H1 (cell line): ENCODE measurements around the gene DHRS3. TPM values are rescaled to one million over a fixed set of nuclear protein-coding genes. Genes with fewer than 3 reads are reported as not detected.

Experiments used
- CTCF ChIA-PET: fragments of 300-600 bp; sonication (Branson Sonifier 250); formaldehyde crosslinking; loops from one replicate; lab custom pipeline; 2021; ENCODE audit not compliant: partially characterized antibody; lab: Charles Lee
- POLR2A ChIA-PET: fragments of 300-600 bp; sonication (Branson Sonifier 250); formaldehyde crosslinking; loops from one replicate; lab custom pipeline; 2021; ENCODE audit warnings: inconsistent platforms; ENCODE audit not compliant: partially characterized antibody; lab: Charles Lee
- DNase-seq, 2 experiments: peaks; one replicate each; pipeline versions ENCODE4 v3.0.0 to v3.0.0-alpha.2; 2010 to 2022; ENCODE audit warnings: low spot score in 2 of 2, low read depth in 1 of 2, mixed read lengths in 1 of 2
- FAIRE-seq: peaks from 2 replicates; lab custom pipeline; 2011; peaks lifted over from hg19 to GRCh38; lab: Jason Lieb, UNC
- H2AFZ ChIP-seq: 2 replicates; pipeline ENCODE4 v1.8.1; 2012; ENCODE audit warnings: low read length, inconsistent platforms
- H2AK5ac ChIP-seq: 2 replicates; pipeline ENCODE4 v1.6.1; 2013; ENCODE audit warnings: low read depth, low read length
- H2BK120ac ChIP-seq: replicated peaks from 2 replicates; pipeline ENCODE3; 2013; ENCODE audit warnings: low read depth, low read length, inconsistent platforms
- H2BK12ac ChIP-seq: 2 replicates; pipeline ENCODE4 v1.6.1; 2013; ENCODE audit warnings: low read depth, low read length
- H2BK15ac ChIP-seq: 2 replicates; pipeline ENCODE4 v1.6.1; 2013; ENCODE audit warnings: low read length
- H2BK20ac ChIP-seq: 2 replicates; pipeline ENCODE4 v1.6.1; 2013; ENCODE audit warnings: low read length
- H2BK5ac ChIP-seq: 2 replicates; pipeline ENCODE4 v1.6.1; 2013; ENCODE audit warnings: low read depth, low read length
- H3K14ac ChIP-seq: 2 replicates; pipeline ENCODE4 v1.6.1; 2013; ENCODE audit warnings: inconsistent platforms; ENCODE audit not compliant: insufficient read length
- H3K18ac ChIP-seq: 2 replicates; pipeline ENCODE4 v1.6.1; 2013; ENCODE audit warnings: low read length; ENCODE audit errors: extremely low read depth
- H3K23ac ChIP-seq: 2 replicates; pipeline ENCODE4 v1.6.1; 2013; ENCODE audit warnings: inconsistent platforms; ENCODE audit not compliant: insufficient read length
- H3K23me2 ChIP-seq: 2 replicates; pipeline ENCODE4 v1.6.1; 2013; ENCODE audit warnings: low read depth, low read length
- H3K27ac ChIP-seq: 2 replicates; pipeline ENCODE4 v1.6.1; 2011; ENCODE audit warnings: low read depth, low read length, inconsistent platforms
- H3K27me3 ChIP-seq, 4 experiments: replicated peaks in 1 of 4; 1 replicate in 1 of 4; 2 replicates in 3 of 4; pipeline versions ENCODE4 v1.6.1 to v1.8.1; 2011 to 2013; ENCODE audit warnings: low read length in 3 of 4, mild to moderate bottlenecking in 3 of 4, inconsistent platforms in 2 of 4, mixed read lengths in 2 of 4, moderate library complexity in 1 of 4; ENCODE audit not compliant: control insufficient read depth in 3 of 4, insufficient read depth in 3 of 4; ENCODE audit errors: extremely low read depth in 1 of 4
- H3K36me3 ChIP-seq, 4 experiments: 2 replicates each; pipeline versions ENCODE4 v1.6.1 to v1.8.1; 2011 to 2013; ENCODE audit warnings: mild to moderate bottlenecking in 4 of 4, low read length in 3 of 4, moderate library complexity in 2 of 4, control low read depth in 1 of 4, inconsistent platforms in 1 of 4; ENCODE audit not compliant: insufficient read depth in 4 of 4, control insufficient read depth in 2 of 4
- H3K4ac ChIP-seq: replicated peaks from 2 replicates; pipeline ENCODE3; 2013; ENCODE audit warnings: low read length, low read depth, mixed read lengths, inconsistent platforms; ENCODE audit not compliant: insufficient read length
- H3K4me1 ChIP-seq, 4 experiments: replicated peaks in 1 of 4; 1 replicate in 1 of 4; 2 replicates in 3 of 4; pipeline versions ENCODE4 v1.6.1 to v1.8.1; 2011 to 2013; ENCODE audit warnings: low read length in 3 of 4, inconsistent platforms in 2 of 4, mixed read lengths in 1 of 4; ENCODE audit not compliant: insufficient read depth in 4 of 4, control insufficient read depth in 3 of 4
- H3K4me2 ChIP-seq, 2 experiments: 2 replicates each; pipeline versions ENCODE4 v1.6.1 to v1.8.1; 2011 to 2013; ENCODE audit warnings: low read depth in 2 of 2, low read length in 2 of 2, control low read depth in 1 of 2, inconsistent platforms in 1 of 2, mild to moderate bottlenecking in 1 of 2; ENCODE audit not compliant: insufficient read depth in 1 of 2
- H3K4me3 ChIP-seq, 4 experiments: fragments of 200-600, 300-600 bp in 1 of 4; sonication (generic), shearing (Covaris generic), sonication (Bioruptor Twin) in 1 of 4; 2 replicates each; pipeline versions ENCODE4 v1.5.1 to v1.8.1; 2011 to 2016; ENCODE audit warnings: low read length in 4 of 4, low read depth in 3 of 4, control low read depth in 2 of 4, inconsistent platforms in 2 of 4, mild to moderate bottlenecking in 2 of 4, mixed read lengths in 1 of 4, moderate library complexity in 1 of 4; ENCODE audit not compliant: insufficient read depth in 2 of 4; ENCODE audit errors: extremely low read depth in 1 of 4
- H3K56ac ChIP-seq: replicated peaks from 2 replicates; pipeline ENCODE3; 2013; ENCODE audit warnings: low read depth, mild to moderate bottlenecking, mixed read lengths, low read length, inconsistent platforms; ENCODE audit not compliant: insufficient read length
- H3K79me1 ChIP-seq: 2 replicates; pipeline ENCODE4 v1.6.1; 2013; ENCODE audit warnings: low read depth, low read length, control low read depth
- H3K79me2 ChIP-seq, 2 experiments: 2 replicates each; pipeline versions ENCODE4 v1.6.1 to v1.8.1; 2012 to 2013; ENCODE audit warnings: low read length in 2 of 2, mild to moderate bottlenecking in 2 of 2, inconsistent platforms in 1 of 2; ENCODE audit not compliant: insufficient read depth in 2 of 2, control insufficient read depth in 1 of 2
- H3K9ac ChIP-seq, 4 experiments: replicated peaks in 1 of 4; 1 replicate in 1 of 4; 2 replicates in 3 of 4; pipeline versions ENCODE4 v1.6.1 to v1.8.1; 2011 to 2013; ENCODE audit warnings: low read depth in 3 of 4, low read length in 3 of 4, control low read depth in 2 of 4, mild to moderate bottlenecking in 2 of 4, moderate library complexity in 2 of 4, inconsistent platforms in 1 of 4; ENCODE audit errors: extremely low read depth in 1 of 4
- H3K9me3 ChIP-seq, 2 experiments: 2 replicates each; pipeline versions ENCODE4 v1.6.1 to v1.8.1; 2012 to 2013; ENCODE audit warnings: mild to moderate bottlenecking in 2 of 2, moderate library complexity in 2 of 2, control low read depth in 1 of 2, inconsistent platforms in 1 of 2, low read depth in 1 of 2, low read length in 1 of 2, mixed read lengths in 1 of 2; ENCODE audit not compliant: insufficient read depth in 2 of 2
- H4K20me1 ChIP-seq, 2 experiments: replicated peaks in 1 of 2; 2 replicates each; pipeline versions ENCODE3 to v1.8.1; 2011 to 2013; ENCODE audit warnings: inconsistent platforms in 2 of 2, low read length in 2 of 2, mild to moderate bottlenecking in 1 of 2; ENCODE audit not compliant: insufficient read depth in 2 of 2, control insufficient read depth in 1 of 2
- H4K5ac ChIP-seq: 2 replicates; pipeline ENCODE4 v1.6.1; 2013; ENCODE audit warnings: low read length, low read depth, mixed read lengths, inconsistent platforms; ENCODE audit not compliant: insufficient read length
- H4K8ac ChIP-seq: 2 replicates; pipeline ENCODE4 v1.8.0; 2013; ENCODE audit warnings: mild to moderate bottlenecking, moderate library complexity, low read length, inconsistent platforms; ENCODE audit not compliant: insufficient read depth; ENCODE audit errors: extremely low read depth
- H4K91ac ChIP-seq: replicated peaks from 2 replicates; pipeline ENCODE3; 2013; ENCODE audit warnings: low read length, mixed read lengths, inconsistent platforms; ENCODE audit not compliant: insufficient read length
- BCL11A ChIP-seq, 2 experiments: IDR thresholded peaks; one replicate each; pipeline ENCODE4 v1.6.1; 2011; ENCODE audit warnings: low read depth in 2 of 2, low read length in 2 of 2, mild to moderate bottlenecking in 2 of 2
- GABPA ChIP-seq: IDR thresholded peaks from 2 replicates; pipeline ENCODE4 v1.6.1; 2011; ENCODE audit warnings: mild to moderate bottlenecking, low read length, moderate library complexity, borderline replicate concordance; ENCODE audit not compliant: insufficient read depth
- HDAC6 ChIP-seq: IDR thresholded peaks from one replicate; pipeline ENCODE4 v1.7.1; 2012; ENCODE audit warnings: low read depth, mild to moderate bottlenecking, inconsistent platforms, low read length, moderate library complexity
- KDM4A ChIP-seq: IDR thresholded peaks from one replicate; pipeline ENCODE4 v1.7.1; 2012; ENCODE audit warnings: low read depth, mild to moderate bottlenecking, moderate library complexity, low read length, inconsistent platforms; ENCODE audit not compliant: severe bottlenecking
- MAFK ChIP-seq: IDR thresholded peaks from 2 replicates; pipeline ENCODE4 v1.6.1; 2012; ENCODE audit warnings: low read depth, mild to moderate bottlenecking, improper control_type of control experiment, low read length
- NRF1 ChIP-seq: IDR thresholded peaks from 2 replicates; pipeline ENCODE4 v1.6.1; 2011; ENCODE audit warnings: mild to moderate bottlenecking, low read depth, low read length, improper control_type of control experiment
- POLR2A ChIP-seq, 2 experiments: IDR thresholded peaks; 1 replicate in 1 of 2; 2 replicates in 1 of 2; pipeline ENCODE4 v1.6.1; 2011; ENCODE audit warnings: low read depth in 2 of 2, low read length in 2 of 2, mild to moderate bottlenecking in 2 of 2; ENCODE audit errors: control extremely low read depth in 1 of 2
- RBBP5 ChIP-seq: IDR thresholded peaks from 2 replicates; pipeline ENCODE4 v1.7.1; 2012; ENCODE audit warnings: low read depth, mild to moderate bottlenecking, inconsistent platforms, low read length, moderate library complexity, borderline replicate concordance
- SAP30 ChIP-seq: fragments of 300-600 bp; sonication (generic); IDR thresholded peaks from 2 replicates; pipeline ENCODE4 v1.7.1; 2012; ENCODE audit warnings: low read length, moderate library complexity, mild to moderate bottlenecking, inconsistent platforms; ENCODE audit not compliant: insufficient read depth, insufficient replicate concordance
- SIN3A ChIP-seq, 2 experiments: IDR thresholded peaks in 1 of 2; conservative IDR thresholded peaks in 1 of 2; 2 replicates each; pipeline ENCODE4 v1.6.1; 2011 to 2012; ENCODE audit warnings: low read length in 2 of 2, improper control_type of control experiment in 1 of 2, low read depth in 1 of 2, mild to moderate bottlenecking in 1 of 2
- SIRT6 ChIP-seq: IDR thresholded peaks from one replicate; pipeline ENCODE4 v1.7.1; 2012; ENCODE audit warnings: low read length, inconsistent platforms
- SP2 ChIP-seq: IDR thresholded peaks from 2 replicates; pipeline ENCODE4 v1.6.1; 2012; ENCODE audit warnings: mild to moderate bottlenecking, low read length, inconsistent platforms
- TAF1 ChIP-seq: IDR thresholded peaks from 2 replicates; pipeline ENCODE4 v1.6.1; 2011; ENCODE audit warnings: mild to moderate bottlenecking, low read depth, low read length
- YY1 ChIP-seq: IDR thresholded peaks from 2 replicates; pipeline ENCODE4 v1.6.1; 2011; ENCODE audit warnings: low read depth, mild to moderate bottlenecking, low read length
- WGBS, 2 experiments: shearing (Covaris generic) in 1 of 2; methylation state at CpG; one replicate each; pipeline versions ENCODE4 v1.1.6 to v1.1.7; 2013 to 2015; ENCODE audit warnings: low lambda C conversion rate in 2 of 2, mixed read lengths in 2 of 2, inconsistent platforms in 1 of 2, low coverage in 1 of 2, missing lambda C conversion rate in 1 of 2; ENCODE audit not compliant: insufficient replicate concordance in 2 of 2, insufficient coverage in 1 of 2, insufficient read length in 1 of 2; ENCODE audit errors: extremely low coverage in 1 of 2, missing lambda C conversion rate in 1 of 2; 5-methylcytosine and 5-hydroxymethylcytosine counted together
- polyA plus RNA-seq, 7 experiments: library from polyadenylated mRNA; depleted of rRNA in 3 of 7; stranded (reverse) in 5 of 7; unstranded in 2 of 7; fragments of >200 nt in 5 of 7; fragments of 200-250 nt in 2 of 7; gene quantifications; 1 replicate in 5 of 7; 2 replicates in 1 of 7; 4 replicates in 1 of 7; pipeline versions ENCODE4 v1.2.1 to v1.2.3, GENCODE V29; 2011 to 2013; ENCODE audit warnings: missing spikeins in 2 of 7, mixed read lengths in 2 of 7
- total RNA-seq: library from RNA; stranded (reverse); fragmentation: NEBNext Ultra II Directional; extraction: Animal tissue kit (Norgen Biotek cat#: 25700); gene quantifications from 2 replicates; pipeline ENCODE4 v1.2.1, GENCODE V29; 2021

DHRS3 gene
- total and polyA plus RNA-seq, 2 of the 8 experiments (the other 6 are each of a cell fraction or from before 2014, with no cell fraction given): 32.5 to 36.4 TPM

- Histone ChIP-seq H4K8ac (no peak overlapping the region), H3K18ac (no peak overlapping the region), H3K23ac (no peak overlapping the region), H2BK120ac (no peak overlapping the region), H4K20me1 (no peaks in the 10 kb centered on the region), H3K4me2 (no peak overlapping the region), H3K27me3 (no peaks in the 10 kb centered on the region), H4K91ac (no peak overlapping the region), H2BK15ac (no peak overlapping the region), H3K23me2 (no peaks in the 10 kb centered on the region), H3K79me1 (no peaks in the 10 kb centered on the region), H3K56ac (no peak overlapping the region), H2AK5ac (no peak overlapping the region), H2AFZ (no peak overlapping the region), H2BK20ac (no peak overlapping the region), H4K5ac (no peak overlapping the region), H3K4me3 (no peak overlapping the region), H3K9ac (no peak overlapping the region), H3K4me1 (no peaks in the 10 kb centered on the region), H2BK12ac (no peak overlapping the region), H3K79me2 (no peaks in the 10 kb centered on the region), H3K9me3 (peaks cover 12 to 13% of the 10 kb centered on the region in 2 experiments; a peak in 3 of 4 replicates), H2BK5ac (no peak overlapping the region), H3K36me3 (peaks cover 2 to 26% (median 10%) of the 10 kb centered on the region in 4 experiments; a peak in 4 of 8 replicates), H3K4ac (no peak overlapping the region), H3K14ac (no peak overlapping the region), H3K27ac (no peak overlapping the region)
- CTCF ChIA-PET: interaction anchor here (1.6 kb wide), 1 partner anchor 34 kb away, joined by 3 read pairs; no protein-coding TSS in a partner anchor
- POLR2A ChIA-PET: interaction anchor here (0.9 to 2.5 kb wide), 3 partner anchors 11 to 14 kb away, joined by 4 to 6 read pairs (median 4); no protein-coding TSS in a partner anchor
- WGBS, 2 experiments: 91% methylated on average over 9 of the region's 9 CpGs; no CpG with 5 or more reads in 1 of the 2 experiments
- DNase-seq (no peak), FAIRE-seq (no peak)
- TF ChIP-seq HDAC6 (no peak), SP2 (no peak), SIRT6 (no peak), YY1 (no peak), BCL11A (IDR thresholded peaks at IDR 0.05; ENCODE audit: low read depth in 2 of 2, low read length in 2 of 2) (no peak), RBBP5 (no peak), NRF1 (no peak), MAFK (no peak), TAF1 (no peak), POLR2A (IDR thresholded peaks at IDR 0.05; ENCODE audit: control extremely low read depth in 1 of 2, low read depth in 2 of 2, low read length in 2 of 2) (no peak), KDM4A (no peak), SIN3A (conservative IDR thresholded peaks at IDR 0.05 in 1 of 2, IDR thresholded peaks at IDR 0.05 in 1 of 2; ENCODE audit: low read depth in 1 of 2, low read length in 2 of 2) (no peak), GABPA (no peak), SAP30 (no peak)
Measured at GRCh38 chr1:12567288-12567819, 50.7 kb downstream of the DHRS3 start.
